Left lung (tissue), 10 donors: ENCODE measurements around the gene FBXL17. TPM values are rescaled to one million over a fixed set of nuclear protein-coding genes. Genes with fewer than 3 reads are reported as not detected.

Source experiments
- ATAC-seq: fragments of 200-7000 bp; cut with Tn5 transposase; one replicate; pipeline ENCODE4 v1.9.1; 2020; ENCODE audit warnings: moderate library complexity
- DNase-seq, 4 donors: peaks; one replicate each; pipeline ENCODE4 v3.0.0-alpha.2; 2013 to 2020
- H3K27ac ChIP-seq, 2 donors: fragments of 200-600 bp; sonication (generic) in 1 of 2; one replicate each; pipeline versions ENCODE4 v1.5.0 to v1.8.0; 2020 to 2021
- H3K27me3 ChIP-seq, 2 donors: fragments of 200-600 bp; sonication (generic) in 1 of 2; one replicate each; pipeline versions ENCODE4 v1.5.0 to v1.8.0; 2020 to 2021
- H3K36me3 ChIP-seq, 2 donors: fragments of 200-600 bp; sonication (generic) in 1 of 2; one replicate each; pipeline versions ENCODE4 v1.5.0 to v1.8.0; 2020 to 2021
- H3K4me1 ChIP-seq, 2 donors: fragments of 200-600 bp; one replicate each; pipeline ENCODE4 v1.8.0; 2021
- H3K4me3 ChIP-seq, 2 donors: fragments of 200-600 bp; sonication (generic) in 1 of 2; one replicate each; pipeline versions ENCODE4 v1.5.0 to v1.8.0; 2020 to 2021; ENCODE audit warnings: mild to moderate bottlenecking in 1 of 2
- H3K9me3 ChIP-seq, 2 donors: fragments of 200-600 bp; sonication (generic) in 1 of 2; one replicate each; pipeline versions ENCODE4 v1.5.0 to v1.8.0; 2020 to 2021
- CTCF ChIP-seq, 2 donors: fragments of 200-600 bp; sonication (generic) in 1 of 2; IDR thresholded peaks; one replicate each; pipeline versions ENCODE4 v1.5.0 to v1.8.0; 2021; ENCODE audit warnings: antibody characterized with exemption in 2 of 2
- intact Hi-C, 2 donors: fragments of 100-400 bp; cut with DNase I; formaldehyde crosslinking; loops; one replicate each; pipeline versions ENCODE4 v1.11.2 to v1.14.2; 2022
- polyA plus RNA-seq, 6 donors: library from polyadenylated mRNA; unstranded; fragments of 120-200 nt; gene quantifications; one replicate each; pipeline ENCODE4 v1.2.1, GENCODE V29; 2013; ENCODE audit not compliant: insufficient read length in 6 of 6
- total RNA-seq, 2 donors: library from RNA; stranded (reverse); fragmentation: NEBNext Ultra II Directional; extraction: Animal tissue kit (Norgen Biotek cat#: 25700); gene quantifications; one replicate each; pipeline ENCODE4 v1.2.1, GENCODE V29; 2021
- donor health status: DM: no; HTN: yes; CAD: no.
- donor health status: DM: no; HTN: no; CAD: no.

The FBXL17 gene
- total and polyA plus RNA-seq, 8 donors, result 11.8 to 23.8 (median 19.8) TPM

GRCh38 chr5:107993341-107993740, 388.6 kb downstream of the FBXL17 start:
- H3K4me3 ChIP-seq, result no peak overlapping the region
- no peaks in the 10 kb centered on the region for H3K36me3 ChIP-seq
- no peaks in the 10 kb centered on the region for H3K27me3 ChIP-seq
- ATAC-seq (no peak), DNase-seq (no peak)
- H3K27ac ChIP-seq, result no peak overlapping the region
- TF ChIP-seq CTCF (IDR thresholded peaks at IDR 0.05), result no peak
- no peaks in the 10 kb centered on the region for H3K4me1 ChIP-seq
- no peaks in the 10 kb centered on the region for H3K9me3 ChIP-seq
- intact Hi-C loops, result no loop called here

GRCh38 chr5:107990881-107991810, 390.8 kb downstream of the FBXL17 start:
- H3K27ac ChIP-seq, result no peak overlapping the region
- H3K27me3 ChIP-seq, result no peaks in the 10 kb centered on the region
- no peak for DNase-seq
- no peak for TF ChIP-seq CTCF (IDR thresholded peaks at IDR 0.05)
- no peaks in the 10 kb centered on the region for H3K9me3 ChIP-seq
- no peak for ATAC-seq
- H3K4me1 ChIP-seq, result no peaks in the 10 kb centered on the region
- intact Hi-C loops, result no loop called here
- H3K4me3 ChIP-seq, result no peak overlapping the region
- no peaks in the 10 kb centered on the region for H3K36me3 ChIP-seq

GRCh38 chr5:107985144-107985543, 396.8 kb downstream of the FBXL17 start:
- peak in 2 of 4 donors; percentile 21 to 33 for DNase-seq

GRCh38 chr5:107982703-107983425, 399.0 kb downstream of the FBXL17 start:
- Histone ChIP-seq H3K27ac (no peak overlapping the region), H3K4me1 (no peaks in the 10 kb centered on the region), H3K4me3 (no peak overlapping the region), H3K36me3 (no peaks in the 10 kb centered on the region), H3K9me3 (no peaks in the 10 kb centered on the region), H3K27me3 (no peaks in the 10 kb centered on the region)
- DNase-seq (no peak), ATAC-seq (no peak)
- intact Hi-C loops, result no loop called here
- no peak for TF ChIP-seq CTCF (IDR thresholded peaks at IDR 0.05)

More at GRCh38 chr5:107985144-107985543, 396.8 kb downstream of the FBXL17 start:
- no peaks in the 10 kb centered on the region for H3K4me1 ChIP-seq
- H3K4me3 ChIP-seq, result no peak overlapping the region
- no peaks in the 10 kb centered on the region for H3K36me3 ChIP-seq
- no peak for TF ChIP-seq CTCF (IDR thresholded peaks at IDR 0.05)
- H3K27me3 ChIP-seq, result no peaks in the 10 kb centered on the region
- no peak for ATAC-seq
- H3K9me3 ChIP-seq, result no peaks in the 10 kb centered on the region
- H3K27ac ChIP-seq, result no peak overlapping the region
- intact Hi-C loops, result no loop called here
